ENCODE measurements around the gene TRIM52. TPM values are rescaled to one million over a fixed set of nuclear protein-coding genes. Genes with fewer than 3 reads are reported as not detected.

The TRIM52 gene
- total and polyA plus RNA-seq, 9 of the 15 experiments (the other 6 are each of a cell fraction or from before 2014, with no cell fraction given) = 3.3 to 21.9 (median 13.5) TPM

- TF ChIP-seq HOMEZ (CRISPR knock-in tag; IDR thresholded peaks at IDR 0.05) (no peak), NR4A1 (CRISPR knock-in tag; IDR thresholded peaks at IDR 0.05) (no peak), NR4A1 (tag; IDR thresholded peaks at IDR 0.05) (no peak), MTA3 (IDR thresholded peaks at IDR 0.05; ENCODE audit: borderline replicate concordance) (peak; percentile 73), SMARCA5 (IDR thresholded peaks at IDR 0.05) (peak; percentile 97), PRMT5 (CRISPR knock-in tag; IDR thresholded peaks at IDR 0.05) (no peak), TEAD2 (tag; IDR thresholded peaks at IDR 0.05) (no peak), SREBF2 (CRISPR knock-in tag; IDR thresholded peaks at IDR 0.05) (no peak), ZNF239 (CRISPR knock-in tag; IDR thresholded peaks at IDR 0.05) (no peak), ZNF3 (CRISPR knock-in tag; IDR thresholded peaks at IDR 0.05) (no peak), PHF8 (IDR thresholded peaks at IDR 0.05; ENCODE audit: borderline replicate concordance, low read length) (peak; percentile 29; the same call in 1 of the 2 replicates), FOXP4 (CRISPR knock-in tag; IDR thresholded peaks at IDR 0.05; ENCODE audit: borderline replicate concordance) (no peak), MYC (IDR thresholded peaks at IDR 0.05; ENCODE audit: low read depth, low read length) (no peak), MYC (CRISPR knock-in tag; IDR thresholded peaks at IDR 0.05; ENCODE audit: borderline replicate concordance, low read depth) (no peak), FOXK2 (conservative IDR thresholded peaks at IDR 0.05 in 1 of 2, IDR thresholded peaks at IDR 0.05 in 1 of 2; ENCODE audit: low read depth in 2 of 2) (peak; percentile 52 to 57; a peak in 2 of 4 replicates), PCBP2 (IDR thresholded peaks at IDR 0.05; ENCODE audit: low read depth, low read length, poor library complexity, severe bottlenecking) (no peak), CUX1 (CRISPR knock-in tag; IDR thresholded peaks at IDR 0.05) (no peak), SMARCC2 (IDR thresholded peaks at IDR 0.05; ENCODE audit: low read depth) (no peak)
Observed at GRCh38 chr5:181215997-181216989, 44.6 kb downstream of the TRIM52 start (continued).
